Muscle of leg (tissue), 11 donors: ENCODE measurements around the gene VPREB3. TPM values are rescaled to one million over a fixed set of nuclear protein-coding genes. Genes with fewer than 3 reads are reported as not detected.

Source experiments
- DNase-seq: peaks from one replicate; pipeline ENCODE4 v3.0.0; 2013
- H3K27ac ChIP-seq: one replicate; pipeline ENCODE4 v1.5.1; 2013; ENCODE audit warnings: mild to moderate bottlenecking, low read length, control low read depth
- H3K27me3 ChIP-seq: one replicate; pipeline ENCODE4 v1.6.1; 2013; ENCODE audit warnings: low read length; ENCODE audit not compliant: control insufficient read depth, insufficient read depth
- H3K36me3 ChIP-seq: one replicate; pipeline ENCODE4 v1.6.1; 2013; ENCODE audit warnings: low read length; ENCODE audit not compliant: control insufficient read depth, insufficient read depth
- H3K4me1 ChIP-seq: one replicate; pipeline ENCODE4 v1.6.1; 2013; ENCODE audit warnings: low read length; ENCODE audit not compliant: control insufficient read depth, insufficient read depth
- H3K4me3 ChIP-seq: one replicate; pipeline ENCODE4 v1.5.1; 2013; ENCODE audit warnings: low read length, control low read depth
- H3K9me3 ChIP-seq: replicated peaks from 2 replicates; pipeline ENCODE4 v1.6.1; 2013; ENCODE audit warnings: low read depth, low read length; ENCODE audit not compliant: control insufficient read depth
- WGBS: methylation state at CpG from one replicate; pipeline ENCODE4 v1.1.5; 2013; ENCODE audit warnings: missing lambda C conversion rate; ENCODE audit not compliant: insufficient coverage; 5-methylcytosine and 5-hydroxymethylcytosine counted together
- polyA plus RNA-seq, 8 donors: library from polyadenylated mRNA; unstranded; fragments of 120-200 nt; gene quantifications; one replicate each; pipeline versions ENCODE4 v1.2.1 to v1.2.3, GENCODE V29; 2013; ENCODE audit warnings: inconsistent platforms in 1 of 8, low replicate concordance in 1 of 8; ENCODE audit not compliant: insufficient read length in 8 of 8, insufficient read depth in 1 of 8
- total RNA-seq: library from RNA; stranded (reverse); fragments of 120-200 nt; gene quantifications from one replicate; pipeline ENCODE4 v1.2.4, GENCODE V29; 2013

The VPREB3 gene
- total and polyA plus RNA-seq, 9 donors = 0.40 to 2.1 (median 1.1) TPM; not detected in 1

GRCh38 chr22:23782703-23783102 is 28.5 kb upstream of the VPREB3 start:
- H3K4me3 ChIP-seq = no peak overlapping the region
- no peak for DNase-seq
- H3K27ac ChIP-seq = no peak overlapping the region
- peaks cover 38% of the 10 kb centered on the region for H3K4me1 ChIP-seq
- no peaks in the 10 kb centered on the region for H3K27me3 ChIP-seq
- WGBS = no CpG with 5 or more reads among the region's 1 CpG
- H3K9me3 ChIP-seq = no peaks in the 10 kb centered on the region
- H3K36me3 ChIP-seq = peaks cover 7% of the 10 kb centered on the region

DNA sequence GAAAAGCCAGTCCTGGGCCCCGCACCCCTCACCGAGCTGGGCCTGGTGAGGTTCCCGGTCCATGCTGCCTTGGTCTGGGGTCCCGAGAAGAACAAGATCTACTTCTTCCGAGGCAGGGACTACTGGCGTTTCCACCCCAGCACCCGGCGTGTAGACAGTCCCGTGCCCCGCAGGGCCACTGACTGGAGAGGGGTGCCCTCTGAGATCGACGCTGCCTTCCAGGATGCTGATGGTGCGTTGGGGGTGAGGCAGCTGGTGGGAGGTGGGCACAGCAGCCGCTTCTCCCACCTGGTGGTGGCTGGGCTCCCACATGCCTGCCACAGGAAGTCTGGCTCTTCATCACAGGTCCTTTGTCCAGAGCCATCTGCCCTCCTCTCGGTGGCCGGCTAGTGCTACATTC is 28.0 kb upstream of the VPREB3 start:
- Histone ChIP-seq H3K27ac (no peak overlapping the region), H3K9me3 (no peaks in the 10 kb centered on the region), H3K4me1 (peaks cover 36% of the 10 kb centered on the region), H3K4me3 (no peak overlapping the region), H3K27me3 (no peaks in the 10 kb centered on the region), H3K36me3 (peaks cover 7% of the 10 kb centered on the region)
- WGBS = 89% methylated on average over 15 of the region's 16 CpGs
- DNase-seq = no peak

DNA sequence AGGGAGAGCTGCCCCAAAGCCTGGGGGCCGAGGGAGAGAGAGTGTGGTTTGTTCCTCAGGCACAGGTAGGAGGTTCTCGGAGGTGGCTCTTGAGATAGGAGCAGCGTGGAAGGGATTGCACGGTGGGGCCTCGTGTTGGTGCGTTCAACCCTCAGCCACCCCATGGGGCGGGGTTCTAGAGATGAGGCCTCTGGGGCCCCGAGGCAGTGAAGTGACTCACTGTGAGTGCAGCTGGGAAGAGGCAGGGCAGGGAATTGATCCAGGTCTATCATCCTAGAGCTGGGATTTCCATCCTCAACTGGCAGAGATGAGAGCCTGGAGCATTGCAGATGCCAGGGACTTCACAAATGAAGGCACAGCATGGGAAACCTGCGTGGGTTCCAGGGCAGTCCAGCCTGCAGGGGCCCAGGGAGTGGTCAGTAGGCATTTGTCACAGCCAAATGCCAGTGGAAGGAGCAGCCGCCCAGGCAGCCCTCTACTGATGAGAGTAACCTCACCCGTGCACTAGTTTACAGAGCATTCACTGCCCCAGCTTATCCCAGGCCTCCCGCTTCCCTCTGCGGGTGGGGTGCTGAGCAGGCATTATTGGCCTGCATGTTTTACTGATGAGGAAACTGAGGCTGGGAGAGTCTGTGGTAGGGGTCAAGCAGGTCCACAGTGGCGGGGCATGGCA is 27.4 kb upstream of the VPREB3 start:
- no peaks in the 10 kb centered on the region for H3K9me3 ChIP-seq
- 58% methylated on average over 12 of the region's 14 CpGs for WGBS
- DNase-seq = peak; percentile 66
- H3K4me1 ChIP-seq = peaks cover 36% of the 10 kb centered on the region
- H3K4me3 ChIP-seq = no peak overlapping the region
- H3K27ac ChIP-seq = no peak overlapping the region
- H3K27me3 ChIP-seq = no peaks in the 10 kb centered on the region
- H3K36me3 ChIP-seq = peaks cover 7% of the 10 kb centered on the region

DNA sequence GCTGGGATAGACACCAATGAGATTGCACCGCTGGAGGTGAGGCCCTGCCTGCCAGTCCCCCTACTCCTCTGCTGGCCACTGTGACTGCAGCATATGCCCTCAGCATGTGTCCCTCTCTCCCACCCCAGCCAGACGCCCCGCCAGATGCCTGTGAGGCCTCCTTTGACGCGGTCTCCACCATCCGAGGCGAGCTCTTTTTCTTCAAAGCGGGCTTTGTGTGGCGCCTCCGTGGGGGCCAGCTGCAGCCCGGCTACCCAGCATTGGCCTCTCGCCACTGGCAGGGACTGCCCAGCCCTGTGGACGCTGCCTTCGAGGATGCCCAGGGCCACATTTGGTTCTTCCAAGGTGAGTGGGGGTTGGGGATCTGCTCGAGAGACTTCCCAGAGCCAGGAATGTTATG is 26.8 kb upstream of the VPREB3 start:
- 67% methylated on average over 12 of the region's 15 CpGs for WGBS
- peak; percentile 46 for DNase-seq
- Histone ChIP-seq H3K4me1 (peaks cover 34% of the 10 kb centered on the region), H3K27me3 (no peaks in the 10 kb centered on the region), H3K9me3 (no peaks in the 10 kb centered on the region), H3K36me3 (peaks cover 7% of the 10 kb centered on the region), H3K27ac (no peak overlapping the region), H3K4me3 (no peak overlapping the region)

- Histone ChIP-seq H3K9me3 (no peaks in the 10 kb centered on the region), H3K36me3 (peaks cover 7% of the 10 kb centered on the region), H3K27ac (no peak overlapping the region), H3K27me3 (no peaks in the 10 kb centered on the region), H3K4me3 (no peak overlapping the region), H3K4me1 (peaks cover 34% of the 10 kb centered on the region)
- no peak for DNase-seq
- WGBS = 88% methylated on average over 19 of the region's 20 CpGs
Measured at GRCh38 chr22:23780146-23780748, 26.0 kb upstream of the VPREB3 start.

GRCh38 chr22:23779731-23780130 is 25.5 kb upstream of the VPREB3 start:
- no peak for DNase-seq
- Histone ChIP-seq H3K36me3 (peaks cover 7% of the 10 kb centered on the region), H3K9me3 (no peaks in the 10 kb centered on the region), H3K4me1 (peaks cover 39% of the 10 kb centered on the region), H3K4me3 (no peak overlapping the region), H3K27ac (no peak overlapping the region), H3K27me3 (no peaks in the 10 kb centered on the region)
- WGBS = 95% methylated on average over 5 of the region's 5 CpGs

- Histone ChIP-seq H3K9me3 (no peaks in the 10 kb centered on the region), H3K4me3 (no peak overlapping the region), H3K27ac (no peak overlapping the region), H3K36me3 (peaks cover 7% of the 10 kb centered on the region), H3K27me3 (no peaks in the 10 kb centered on the region), H3K4me1 (peaks cover 45% of the 10 kb centered on the region)
- 85% methylated on average over 16 of the region's 16 CpGs for WGBS
- no peak for DNase-seq
Measured at GRCh38 chr22:23779083-23779482, 24.9 kb upstream of the VPREB3 start.

DNA sequence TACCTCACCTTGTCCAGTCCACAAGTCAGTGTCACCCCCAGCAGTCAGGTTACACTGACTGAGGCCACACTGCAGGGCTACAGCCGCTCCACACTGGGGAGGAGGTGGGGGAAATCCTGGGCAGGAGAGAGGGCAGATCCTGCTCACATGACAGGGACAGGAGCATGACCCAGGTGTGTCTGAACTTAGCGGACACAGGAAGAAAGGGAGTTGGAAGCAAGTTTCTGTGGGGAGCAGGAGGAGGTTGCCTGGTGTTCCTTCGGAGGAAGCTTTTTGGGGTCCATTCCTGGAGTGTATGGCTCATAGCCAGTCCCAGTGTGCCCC is 24.3 kb upstream of the VPREB3 start:
- Histone ChIP-seq H3K27ac (no peak overlapping the region), H3K4me1 (peaks cover 50% of the 10 kb centered on the region), H3K4me3 (no peak overlapping the region), H3K9me3 (no peaks in the 10 kb centered on the region), H3K36me3 (peaks cover 6% of the 10 kb centered on the region), H3K27me3 (no peaks in the 10 kb centered on the region)
- WGBS = 74% methylated on average over 2 of the region's 3 CpGs
- DNase-seq = no peak

- no peak overlapping the region for H3K27ac ChIP-seq
- H3K4me3 ChIP-seq = no peak overlapping the region
- H3K27me3 ChIP-seq = peaks cover 3% of the 10 kb centered on the region
- H3K36me3 ChIP-seq = peaks cover 2% of the 10 kb centered on the region
- WGBS = 84% methylated on average over 7 of the region's 11 CpGs
- H3K9me3 ChIP-seq = no peaks in the 10 kb centered on the region
- peaks cover 56% of the 10 kb centered on the region for H3K4me1 ChIP-seq
- no peak for DNase-seq
Measured at GRCh38 chr22:23777776-23778576, 23.8 kb upstream of the VPREB3 start.

DNA sequence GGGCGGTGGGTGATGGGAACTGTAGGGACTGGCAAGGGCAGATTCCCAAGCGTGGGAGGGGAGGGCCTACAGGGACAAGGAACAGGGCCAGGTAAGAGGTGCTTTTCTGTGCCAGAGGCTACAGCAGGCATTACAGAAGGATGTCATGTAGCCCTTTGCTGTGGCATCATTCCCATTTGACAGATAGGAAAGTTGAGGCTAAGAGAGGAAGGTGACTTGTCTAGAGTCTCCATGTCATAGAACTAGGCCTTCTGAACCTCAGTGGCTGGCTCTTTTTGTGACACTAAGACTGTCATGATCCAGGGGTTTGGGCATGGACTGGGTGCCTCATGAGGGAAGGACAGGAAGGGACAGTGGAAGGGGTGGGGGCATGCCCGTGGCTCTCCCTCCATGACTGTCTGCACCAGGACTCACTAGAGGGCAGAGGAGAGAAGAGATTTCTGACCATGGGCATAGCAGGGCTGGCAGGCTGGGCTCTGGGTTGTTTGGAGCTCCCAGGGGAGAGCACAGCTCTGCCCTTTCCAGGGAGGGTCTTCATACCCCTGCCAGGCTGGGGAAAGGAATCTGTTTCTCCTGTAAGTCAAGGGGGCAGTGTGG is 21.7 kb upstream of the VPREB3 start:
- WGBS = 90% methylated on average over 2 of the region's 3 CpGs
- no peaks in the 10 kb centered on the region for H3K36me3 ChIP-seq
- H3K27me3 ChIP-seq = peaks cover 6% of the 10 kb centered on the region
- H3K9me3 ChIP-seq = no peaks in the 10 kb centered on the region
- H3K4me1 ChIP-seq = peaks cover 49% of the 10 kb centered on the region
- no peak overlapping the region for H3K4me3 ChIP-seq
- no peak for DNase-seq
- H3K27ac ChIP-seq = no peak overlapping the region
